Pancreas (tissue), 10 donors: ENCODE results near the gene OR4E2. TPM values are rescaled to one million over a fixed set of nuclear protein-coding genes. Genes with fewer than 3 reads are reported as not detected.
A peak's percentile ranks its signal among the peaks of the same experiment; 100 is the strongest.

Source experiments
- ATAC-seq, 4 donors: fragments of 200-7000 bp; cut with Tn5 transposase; one replicate each; pipeline versions ENCODE4 v1.8.0 to v1.9.1; 2020; ENCODE audit warnings: mild to moderate bottlenecking in 4 of 4, moderate library complexity in 4 of 4
- DNase-seq, 6 donors: peaks; one replicate each; pipeline ENCODE4 v3.0.0-alpha.2; 2020
- FAIRE-seq: peaks from 2 replicates; lab custom pipeline; 2012; peaks lifted over from hg19 to GRCh38; lab: Jason Lieb, UNC
- H3K27ac ChIP-seq, 4 donors: fragments of 200-600 bp; sonication (generic); 1 replicate in 3 of 4; 2 replicates in 1 of 4; pipeline versions ENCODE4 v1.5.0 to v1.8.0; 2020
- H3K27me3 ChIP-seq, 4 donors: fragments of 200-600 bp; one replicate each; pipeline ENCODE4 v1.8.0; 2021
- H3K36me3 ChIP-seq, 3 donors: fragments of 200-600 bp; sonication (generic) in 1 of 3; one replicate each; pipeline versions ENCODE4 v1.5.0 to v1.8.0; 2020 to 2021
- H3K4me1 ChIP-seq, 3 donors: fragments of 200-600 bp; one replicate each; pipeline ENCODE4 v1.8.0; 2021
- H3K4me3 ChIP-seq, 4 donors: fragments of 200-600 bp; sonication (generic) in 2 of 4; one replicate each; pipeline versions ENCODE4 v1.5.0 to v1.8.0; 2020 to 2021
- H3K9me3 ChIP-seq, 4 donors: fragments of 200-600 bp; one replicate each; pipeline ENCODE4 v1.8.0; 2021
- CTCF ChIP-seq, 4 donors: fragments of 200-600 bp; sonication (generic) in 3 of 4; IDR thresholded peaks; one replicate each; pipeline versions ENCODE4 v1.5.0 to v1.8.0; 2021; ENCODE audit warnings: antibody characterized with exemption in 4 of 4
- WGBS, 2 donors: extraction: QIAGEN DNeasy Blood & Tissue Kit; methylation state at CpG; one replicate each; pipeline ENCODE4 v1.1.7; 2013; 5-methylcytosine and 5-hydroxymethylcytosine counted together
- intact Hi-C, 3 donors: fragments of 100-400 bp; cut with DNase I; formaldehyde crosslinking; loops; one replicate each; pipeline versions ENCODE4 v1.11.1 to v1.14.2; 2022
- polyA plus RNA-seq, 2 donors: library from polyadenylated mRNA; stranded (reverse); fragments of 200-250 nt; gene quantifications; one replicate each; pipeline ENCODE4 v1.2.3, GENCODE V29; 2013
- total RNA-seq, 6 donors: library from RNA; stranded (reverse); fragmentation: NEBNext Ultra II Directional in 4 of 6; extraction: Animal tissue kit (Norgen Biotek cat#: 25700) in 4 of 6; gene quantifications; one replicate each; pipeline versions ENCODE4 v1.2.1 to v1.2.4, GENCODE V29; 2021 to 2023
- donor health status: healthy with polysubstance abuse.
- donor health status: DM: no; HTN: no; CAD: no; lungs with moderate emphysema.
- donor health status: DM: no; HTN: no; CAD: no.
- donor health status: control.
- donor health status: control.
- donor health status: Bipolar disorder and iron deficiency.
- donor health status: DM: yes; HTN: yes; CAD: no.
- donor health status: DM: no; HTN: no; CAD: no.
- donor health status: DM: no; HTN: no; CAD: no.
- donor health status: DM: yes; HTN: yes; CAD: no.

OR4E2 gene
- total and polyA plus RNA-seq, 8 donors: not detected

DNA sequence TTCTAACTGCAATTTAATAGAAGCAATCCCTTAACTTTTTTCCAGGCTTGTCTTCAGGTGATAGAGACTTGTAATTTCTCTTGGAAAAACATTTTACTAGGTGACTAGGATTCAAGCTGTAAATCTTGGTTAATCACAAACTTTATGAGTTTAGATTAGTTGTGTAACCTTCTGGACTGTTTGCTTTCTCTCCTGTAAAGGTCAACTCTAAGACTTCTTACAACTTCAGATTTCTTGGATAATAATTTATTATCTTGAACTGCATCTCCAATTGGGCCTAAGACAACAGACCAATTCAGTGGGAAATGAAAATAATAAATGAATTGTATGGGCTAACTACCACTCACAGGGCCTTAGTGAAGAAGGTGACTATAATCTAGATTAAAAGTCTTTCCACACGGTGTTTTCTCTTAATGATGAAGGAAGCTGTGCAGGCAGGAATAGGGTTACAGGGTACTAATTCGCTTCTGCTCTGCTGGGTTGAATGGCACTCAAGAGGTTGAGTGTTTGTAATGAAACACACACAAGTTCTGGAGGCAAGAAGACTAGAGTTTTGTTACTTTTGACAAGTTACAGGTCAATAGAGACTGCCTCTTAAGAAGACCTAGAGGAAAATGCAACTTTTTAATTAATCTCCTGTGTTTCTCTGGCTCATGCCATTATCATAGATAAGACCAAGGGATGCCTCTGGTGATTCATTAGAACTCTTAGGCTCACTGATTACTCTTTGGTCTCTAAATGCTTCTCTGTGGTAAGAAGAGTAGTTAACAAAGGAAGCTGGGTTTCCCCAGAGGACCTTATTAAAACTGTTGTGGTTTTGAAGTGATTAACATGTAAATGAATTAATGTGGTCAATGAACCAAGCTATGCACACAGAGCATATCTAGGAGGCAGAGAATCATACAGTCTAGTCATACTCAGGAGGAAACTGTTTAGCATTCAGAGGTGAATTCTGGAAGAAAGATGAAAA, 50.0 kb downstream of the OR4E2 start:
- no peak for ATAC-seq
- no peak for TF ChIP-seq CTCF (IDR thresholded peaks at IDR 0.05)
- H3K27ac ChIP-seq: no peak overlapping the region
- 46 to 50% methylated on average over 2 of the region's 2 CpGs for WGBS, 2 donors
- H3K4me3 ChIP-seq: no peak overlapping the region
- no peaks in the 10 kb centered on the region for H3K9me3 ChIP-seq
- no peaks in the 10 kb centered on the region for H3K4me1 ChIP-seq
- H3K27me3 ChIP-seq: no peaks in the 10 kb centered on the region
- no peaks in the 10 kb centered on the region for H3K36me3 ChIP-seq
- DNase-seq: no peak
- FAIRE-seq: no peak
- intact Hi-C loops: no loop called here

GRCh38 chr14:21704338-21704737, 50.7 kb downstream of the OR4E2 start:
- intact Hi-C loops: no loop called here
- no peak for ATAC-seq
- H3K36me3 ChIP-seq: no peaks in the 10 kb centered on the region
- no peak for DNase-seq
- no peak for FAIRE-seq
- no peak overlapping the region for H3K27ac ChIP-seq
- no peak overlapping the region for H3K4me3 ChIP-seq
- H3K9me3 ChIP-seq: no peaks in the 10 kb centered on the region
- TF ChIP-seq CTCF (IDR thresholded peaks at IDR 0.05): no peak
- no peaks in the 10 kb centered on the region for H3K27me3 ChIP-seq
- no peaks in the 10 kb centered on the region for H3K4me1 ChIP-seq

GRCh38 chr14:21711360-21711961, 57.8 kb downstream of the OR4E2 start:
- H3K4me3 ChIP-seq: no peak overlapping the region
- no peak overlapping the region for H3K27ac ChIP-seq
- no peaks in the 10 kb centered on the region for H3K27me3 ChIP-seq
- FAIRE-seq (peak; percentile 45), ATAC-seq (peak in 3 of 4 donors; percentile 74 to 78 (median 76)), DNase-seq (peak in 1 of 6 donors; percentile 14)
- no peaks in the 10 kb centered on the region for H3K9me3 ChIP-seq
- intact Hi-C loops: no loop called here
- no peaks in the 10 kb centered on the region for H3K36me3 ChIP-seq
- no peaks in the 10 kb centered on the region for H3K4me1 ChIP-seq
- TF ChIP-seq CTCF (IDR thresholded peaks at IDR 0.05): peak; percentile 44 to 74 (median 68)
- WGBS, 2 donors: 12 to 14% methylated on average over 3 of the region's 3 CpGs

DNA sequence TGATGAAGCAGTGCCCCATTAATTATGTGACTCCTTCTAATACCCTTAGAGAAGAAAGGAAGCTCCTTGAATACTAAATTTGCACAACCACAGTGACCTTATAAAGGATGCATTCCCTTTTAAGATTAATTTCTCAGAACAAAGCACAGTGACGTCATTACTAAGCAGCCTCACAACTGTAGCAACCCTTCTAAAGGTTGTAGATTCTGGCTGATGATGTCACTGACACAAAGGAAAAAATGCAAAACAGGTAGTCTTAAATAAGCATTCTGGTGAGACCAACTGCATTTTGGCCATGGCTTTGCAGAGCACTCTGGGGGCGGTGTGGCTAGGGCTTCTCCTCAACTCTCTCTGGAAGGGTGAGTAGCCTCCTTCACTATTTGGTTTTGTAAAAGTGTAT, 58.4 kb downstream of the OR4E2 start:
- ATAC-seq (no peak), FAIRE-seq (no peak), DNase-seq (no peak)
- WGBS, 2 donors: 60 to 65% methylated on average over 2 of the region's 2 CpGs
- H3K9me3 ChIP-seq: no peaks in the 10 kb centered on the region
- intact Hi-C loops: no loop called here
- H3K27me3 ChIP-seq: no peaks in the 10 kb centered on the region
- no peaks in the 10 kb centered on the region for H3K36me3 ChIP-seq
- H3K4me3 ChIP-seq: no peak overlapping the region
- TF ChIP-seq CTCF (IDR thresholded peaks at IDR 0.05): no peak
- H3K27ac ChIP-seq: no peak overlapping the region
- no peaks in the 10 kb centered on the region for H3K4me1 ChIP-seq
